Measurements from ENCODE around the gene DOCK6. TPM values are rescaled to one million over a fixed set of nuclear protein-coding genes. Genes with fewer than 3 reads are reported as not detected.

The DOCK6 gene
- total RNA-seq, 4 donors from 2014 or later, result 63.4 to 102 (median 65.6) TPM

GRCh38 chr19:11273296-11273695 lies 11.0 kb upstream of the DOCK6 start:
- WGBS, 2 donors, result 49 to 63% methylated on average over 2 of the region's 2 CpGs
- no peak for DNase-seq (ENCODE audit: low spot score in 2 of 2)
- no peak for TF ChIP-seq POLR2A (IDR thresholded peaks at IDR 0.05)
- TF ChIP-seq, protein P1, sequence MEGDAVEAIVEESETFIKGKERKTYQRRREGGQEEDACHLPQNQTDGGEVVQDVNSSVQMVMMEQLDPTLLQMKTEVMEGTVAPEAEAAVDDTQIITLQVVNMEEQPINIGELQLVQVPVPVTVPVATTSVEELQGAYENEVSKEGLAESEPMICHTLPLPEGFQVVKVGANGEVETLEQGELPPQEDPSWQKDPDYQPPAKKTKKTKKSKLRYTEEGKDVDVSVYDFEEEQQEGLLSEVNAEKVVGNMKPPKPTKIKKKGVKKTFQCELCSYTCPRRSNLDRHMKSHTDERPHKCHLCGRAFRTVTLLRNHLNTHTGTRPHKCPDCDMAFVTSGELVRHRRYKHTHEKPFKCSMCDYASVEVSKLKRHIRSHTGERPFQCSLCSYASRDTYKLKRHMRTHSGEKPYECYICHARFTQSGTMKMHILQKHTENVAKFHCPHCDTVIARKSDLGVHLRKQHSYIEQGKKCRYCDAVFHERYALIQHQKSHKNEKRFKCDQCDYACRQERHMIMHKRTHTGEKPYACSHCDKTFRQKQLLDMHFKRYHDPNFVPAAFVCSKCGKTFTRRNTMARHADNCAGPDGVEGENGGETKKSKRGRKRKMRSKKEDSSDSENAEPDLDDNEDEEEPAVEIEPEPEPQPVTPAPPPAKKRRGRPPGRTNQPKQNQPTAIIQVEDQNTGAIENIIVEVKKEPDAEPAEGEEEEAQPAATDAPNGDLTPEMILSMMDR (IDR thresholded peaks at IDR 0.05), result no peak
- intact Hi-C loops (cut with DNase I; ENCODE audit: low total_unique reads), result no loop called here
- H3K4me3 ChIP-seq (ENCODE audit: low read depth, poor library complexity, severe bottlenecking), result no peak overlapping the region

DNA sequence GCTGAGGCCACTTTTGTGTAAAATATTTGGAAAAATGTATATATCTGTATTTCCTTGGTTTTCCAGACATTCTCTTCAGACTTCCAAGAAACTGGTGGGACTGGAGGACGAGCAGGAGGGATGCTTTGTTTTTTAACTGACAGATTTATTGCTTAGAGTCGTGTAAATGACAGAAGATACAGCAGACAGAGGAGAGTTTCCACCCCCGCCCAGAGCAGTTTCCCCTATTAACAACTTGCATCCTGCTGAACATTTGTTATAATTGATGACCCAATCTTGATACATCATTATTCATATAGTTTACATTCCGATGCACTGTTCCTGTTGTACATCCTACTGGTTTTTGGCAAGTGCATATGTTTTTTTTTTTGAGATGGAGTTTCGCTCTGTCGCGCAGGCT lies 7.1 kb upstream of the DOCK6 start:
- H3K4me3 ChIP-seq (ENCODE audit: low read depth, poor library complexity, severe bottlenecking), result no peak overlapping the region
- no peak for DNase-seq (ENCODE audit: low spot score in 2 of 2)
- intact Hi-C loops (cut with DNase I; ENCODE audit: low total_unique reads), result no loop called here
- TF ChIP-seq, protein P1 (IDR thresholded peaks at IDR 0.05), result no peak
- no peak for TF ChIP-seq POLR2A (IDR thresholded peaks at IDR 0.05)
- WGBS, 2 donors, result 30 to 44% methylated on average over 7 of the region's 7 CpGs

GRCh38 chr19:11268783-11269267 lies 6.5 kb upstream of the DOCK6 start:
- H3K4me3 ChIP-seq (ENCODE audit: low read depth, poor library complexity, severe bottlenecking), result no peak overlapping the region
- peak in 1 of 2 donors; percentile 91 for DNase-seq (ENCODE audit: low spot score in 2 of 2)
- TF ChIP-seq POLR2A (IDR thresholded peaks at IDR 0.05), result no peak
- TF ChIP-seq, protein P1 (IDR thresholded peaks at IDR 0.05), result no peak
- WGBS, 2 donors, result 37 to 38% methylated on average over 10 of the region's 10 CpGs
- intact Hi-C loops (cut with DNase I; ENCODE audit: low total_unique reads), result no loop called here

DNA sequence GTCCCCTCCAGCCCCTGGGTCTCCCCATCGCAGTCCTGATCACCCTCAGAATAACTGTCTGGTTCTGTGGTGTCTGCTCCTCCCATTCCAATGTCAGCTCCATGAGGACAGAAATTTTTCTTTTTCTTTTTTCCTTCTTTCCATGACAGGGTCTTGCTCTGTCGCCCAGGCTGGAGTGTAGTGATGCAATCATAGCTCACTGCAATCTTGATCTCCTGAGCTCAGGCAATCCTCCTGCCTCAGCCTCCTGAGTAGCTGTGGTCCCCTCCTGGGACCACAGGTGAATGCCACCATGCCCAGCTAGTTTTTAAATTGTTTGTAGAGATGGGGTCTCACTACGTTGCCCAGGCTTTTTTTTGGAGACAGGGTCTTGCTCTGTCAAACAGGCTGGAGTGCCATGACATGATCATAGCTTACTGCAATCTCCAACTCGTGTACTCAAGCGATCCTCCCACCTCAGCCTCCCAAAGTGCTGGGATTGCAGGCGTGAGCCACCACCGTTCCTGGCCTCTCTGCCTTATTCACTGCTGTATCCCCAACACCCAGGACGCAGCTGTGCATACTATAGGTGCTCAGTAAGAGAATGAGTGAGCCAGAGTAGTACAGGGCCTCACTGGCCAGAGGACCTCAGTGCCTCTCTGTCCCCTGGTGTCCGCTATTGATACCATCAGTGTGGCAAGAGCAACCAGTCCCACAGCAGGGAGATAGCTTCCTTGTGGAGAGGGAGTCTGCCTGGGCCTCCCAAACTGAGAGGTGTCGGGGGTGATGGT lies 5.2 kb upstream of the DOCK6 start:
- WGBS, 2 donors, result 88 to 89% methylated on average over 10 of the region's 10 CpGs

DNA sequence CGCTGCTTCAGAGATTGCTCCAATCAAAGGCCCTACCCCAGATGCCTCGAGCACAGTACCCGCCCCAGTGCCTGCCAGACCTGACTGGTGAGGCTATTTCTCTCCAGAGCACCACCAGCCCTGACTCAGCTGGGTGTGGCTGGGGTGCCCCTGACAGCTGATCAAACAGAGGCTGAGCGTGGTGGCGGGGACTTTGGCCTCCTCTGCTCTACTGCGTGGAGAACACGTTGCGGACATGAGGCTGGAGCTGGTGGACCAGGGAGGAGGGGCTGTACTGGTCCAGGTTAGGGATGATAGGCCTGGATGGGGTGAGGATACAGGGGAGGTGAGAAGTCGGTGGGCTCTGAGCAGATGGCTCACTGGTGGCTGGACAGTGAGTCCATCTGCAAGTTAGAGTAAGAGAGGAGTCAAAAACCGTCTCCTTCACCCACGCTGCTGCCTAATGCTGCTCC lies 3.5 kb upstream of the DOCK6 start:
- no peak overlapping the region for H3K4me3 ChIP-seq (ENCODE audit: low read depth, poor library complexity, severe bottlenecking)
- peak in 1 of 2 donors; percentile 53 for DNase-seq (ENCODE audit: low spot score in 2 of 2)
- intact Hi-C loops (cut with DNase I; ENCODE audit: low total_unique reads), result no loop called here
- TF ChIP-seq, protein P1 (IDR thresholded peaks at IDR 0.05), result no peak
- TF ChIP-seq POLR2A (IDR thresholded peaks at IDR 0.05), result no peak
- WGBS, 2 donors, result 43 to 53% methylated on average over 8 to 11 of the region's 11 CpGs

More for the DNA sequence above, 5.2 kb upstream of the DOCK6 start:
- DNase-seq (ENCODE audit: low spot score in 2 of 2), result no peak
- no peak for TF ChIP-seq POLR2A (IDR thresholded peaks at IDR 0.05)
- TF ChIP-seq, protein P1 (IDR thresholded peaks at IDR 0.05), result no peak
- no peak overlapping the region for H3K4me3 ChIP-seq (ENCODE audit: low read depth, poor library complexity, severe bottlenecking)
- intact Hi-C loops (cut with DNase I; ENCODE audit: low total_unique reads), result no loop called here
